ENCODE measurements around the gene CAMKK1. TPM values are rescaled to one million over a fixed set of nuclear protein-coding genes. Genes with fewer than 3 reads are reported as not detected.

CAMKK1 gene
- total RNA-seq, 1 donor from 2014 or later: 4.5 TPM

DNA sequence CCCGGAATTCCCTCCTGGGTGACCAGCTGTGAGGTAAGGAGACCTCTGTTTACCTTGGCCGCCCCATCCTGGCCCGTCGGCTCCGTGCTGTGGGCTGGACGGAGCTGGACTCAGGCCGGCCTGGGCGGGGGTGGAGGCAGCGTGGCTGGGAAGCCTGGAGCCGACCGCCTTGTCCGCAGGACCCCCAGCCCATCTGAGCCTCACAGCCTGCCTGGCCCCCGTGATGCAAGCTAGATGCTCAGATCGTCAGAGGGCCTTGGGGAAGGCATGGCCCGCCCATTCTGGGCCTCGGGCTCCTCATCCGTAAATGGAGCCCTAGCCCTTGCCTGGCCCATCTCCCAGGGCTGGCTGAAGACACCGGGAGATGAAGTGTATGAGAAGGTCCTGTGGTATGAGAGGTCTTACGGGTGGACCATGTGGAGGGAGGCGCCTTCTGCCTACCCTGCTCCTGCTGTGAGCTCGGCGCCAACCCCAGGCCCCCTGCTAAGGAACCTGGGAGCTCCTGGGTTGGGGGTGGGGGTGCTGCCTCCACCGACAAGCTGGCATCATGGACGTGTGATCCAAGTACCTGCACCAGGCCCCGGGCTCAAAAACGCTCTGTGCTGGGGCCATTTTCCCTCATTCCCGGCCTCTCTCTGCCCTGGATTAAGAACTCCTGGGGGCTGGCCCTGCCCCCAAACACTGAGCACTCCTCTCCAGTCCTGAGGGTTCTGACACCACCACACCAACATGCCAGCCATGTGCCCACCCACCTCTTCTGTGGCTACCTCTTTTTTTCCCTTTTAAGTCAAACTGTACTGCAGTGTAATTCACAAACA is 28.9 kb upstream of the CAMKK1 start:
- no peak overlapping the region for H3K4me3 Mint-ChIP-seq
- no peaks in the 10 kb centered on the region for H3K9me3 Mint-ChIP-seq
- peaks cover 15% of the 10 kb centered on the region for H3K4me1 Mint-ChIP-seq
- no peaks in the 10 kb centered on the region for H3K36me3 Mint-ChIP-seq (ENCODE audit: low read depth)
- TF ChIP-seq, protein P1, sequence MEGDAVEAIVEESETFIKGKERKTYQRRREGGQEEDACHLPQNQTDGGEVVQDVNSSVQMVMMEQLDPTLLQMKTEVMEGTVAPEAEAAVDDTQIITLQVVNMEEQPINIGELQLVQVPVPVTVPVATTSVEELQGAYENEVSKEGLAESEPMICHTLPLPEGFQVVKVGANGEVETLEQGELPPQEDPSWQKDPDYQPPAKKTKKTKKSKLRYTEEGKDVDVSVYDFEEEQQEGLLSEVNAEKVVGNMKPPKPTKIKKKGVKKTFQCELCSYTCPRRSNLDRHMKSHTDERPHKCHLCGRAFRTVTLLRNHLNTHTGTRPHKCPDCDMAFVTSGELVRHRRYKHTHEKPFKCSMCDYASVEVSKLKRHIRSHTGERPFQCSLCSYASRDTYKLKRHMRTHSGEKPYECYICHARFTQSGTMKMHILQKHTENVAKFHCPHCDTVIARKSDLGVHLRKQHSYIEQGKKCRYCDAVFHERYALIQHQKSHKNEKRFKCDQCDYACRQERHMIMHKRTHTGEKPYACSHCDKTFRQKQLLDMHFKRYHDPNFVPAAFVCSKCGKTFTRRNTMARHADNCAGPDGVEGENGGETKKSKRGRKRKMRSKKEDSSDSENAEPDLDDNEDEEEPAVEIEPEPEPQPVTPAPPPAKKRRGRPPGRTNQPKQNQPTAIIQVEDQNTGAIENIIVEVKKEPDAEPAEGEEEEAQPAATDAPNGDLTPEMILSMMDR (conservative IDR thresholded peaks at IDR 0.05): no peak
- H3K27me3 Mint-ChIP-seq (ENCODE audit: low read depth): no peaks in the 10 kb centered on the region
- H3K27ac Mint-ChIP-seq (ENCODE audit: unreplicated experiment): no peak overlapping the region
- DNase-seq (ENCODE audit: low read depth, low spot score): no peak

DNA sequence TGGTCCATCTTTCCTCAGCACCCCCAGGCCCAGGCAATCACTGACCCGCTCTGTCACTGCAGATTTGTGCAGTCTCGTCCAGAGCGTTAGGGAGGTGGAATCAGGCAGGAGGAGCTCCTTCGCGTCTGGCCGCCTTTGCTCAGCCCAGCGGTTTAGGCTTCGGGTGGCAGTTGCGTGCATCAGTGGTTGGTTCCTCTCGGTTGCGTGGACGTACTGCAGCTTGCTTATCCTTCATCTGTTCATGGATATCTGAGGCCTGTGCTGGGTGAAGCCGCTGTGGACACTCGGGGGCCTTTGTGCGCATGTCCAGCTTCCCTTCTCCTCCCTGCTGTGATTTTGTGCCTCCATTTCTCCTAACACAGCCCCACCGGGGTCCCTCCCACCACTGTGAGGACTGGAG is 28.2 kb upstream of the CAMKK1 start:
- Mint-ChIP-seq H3K9me3 (no peaks in the 10 kb centered on the region), H3K36me3 (ENCODE audit: low read depth) (no peaks in the 10 kb centered on the region), H3K27ac (ENCODE audit: unreplicated experiment) (no peak overlapping the region), H3K27me3 (ENCODE audit: low read depth) (no peaks in the 10 kb centered on the region), H3K4me3 (no peak overlapping the region), H3K4me1 (peaks cover 15% of the 10 kb centered on the region)
- TF ChIP-seq, protein P1 (conservative IDR thresholded peaks at IDR 0.05): no peak
- DNase-seq (ENCODE audit: low read depth, low spot score): no peak

DNA sequence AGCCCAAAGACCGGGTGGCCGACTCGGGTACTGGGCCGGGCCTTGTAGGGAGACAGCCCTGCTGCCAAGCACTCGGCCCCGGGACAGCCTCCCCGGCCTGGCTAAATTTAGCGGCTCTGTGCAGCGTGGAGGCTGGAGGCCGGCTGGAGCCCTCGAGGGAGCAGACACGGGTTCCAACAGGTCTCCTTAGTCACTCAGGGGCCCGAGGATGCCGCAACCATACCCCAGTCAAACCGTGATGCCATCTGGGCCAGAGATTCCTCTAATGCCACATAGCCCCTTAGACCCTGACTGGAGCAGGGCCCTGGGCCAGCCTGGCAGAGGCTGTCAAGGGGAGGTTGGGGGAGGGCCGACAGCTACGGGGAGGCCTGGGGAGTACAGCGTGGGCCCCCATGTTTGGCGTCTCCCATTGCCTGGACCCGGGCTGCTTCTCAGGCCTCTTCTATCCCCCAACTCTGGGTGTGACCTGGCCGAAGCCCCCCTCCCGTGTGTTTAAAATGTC is 26.3 kb upstream of the CAMKK1 start:
- H3K36me3 Mint-ChIP-seq (ENCODE audit: low read depth): no peaks in the 10 kb centered on the region
- H3K27ac Mint-ChIP-seq (ENCODE audit: unreplicated experiment): no peak overlapping the region
- no peaks in the 10 kb centered on the region for H3K9me3 Mint-ChIP-seq
- no peaks in the 10 kb centered on the region for H3K27me3 Mint-ChIP-seq (ENCODE audit: low read depth)
- TF ChIP-seq, protein P1 (conservative IDR thresholded peaks at IDR 0.05): no peak
- H3K4me3 Mint-ChIP-seq: no peak overlapping the region
- no peak for DNase-seq (ENCODE audit: low read depth, low spot score)
- H3K4me1 Mint-ChIP-seq: peaks cover 3% of the 10 kb centered on the region

DNA sequence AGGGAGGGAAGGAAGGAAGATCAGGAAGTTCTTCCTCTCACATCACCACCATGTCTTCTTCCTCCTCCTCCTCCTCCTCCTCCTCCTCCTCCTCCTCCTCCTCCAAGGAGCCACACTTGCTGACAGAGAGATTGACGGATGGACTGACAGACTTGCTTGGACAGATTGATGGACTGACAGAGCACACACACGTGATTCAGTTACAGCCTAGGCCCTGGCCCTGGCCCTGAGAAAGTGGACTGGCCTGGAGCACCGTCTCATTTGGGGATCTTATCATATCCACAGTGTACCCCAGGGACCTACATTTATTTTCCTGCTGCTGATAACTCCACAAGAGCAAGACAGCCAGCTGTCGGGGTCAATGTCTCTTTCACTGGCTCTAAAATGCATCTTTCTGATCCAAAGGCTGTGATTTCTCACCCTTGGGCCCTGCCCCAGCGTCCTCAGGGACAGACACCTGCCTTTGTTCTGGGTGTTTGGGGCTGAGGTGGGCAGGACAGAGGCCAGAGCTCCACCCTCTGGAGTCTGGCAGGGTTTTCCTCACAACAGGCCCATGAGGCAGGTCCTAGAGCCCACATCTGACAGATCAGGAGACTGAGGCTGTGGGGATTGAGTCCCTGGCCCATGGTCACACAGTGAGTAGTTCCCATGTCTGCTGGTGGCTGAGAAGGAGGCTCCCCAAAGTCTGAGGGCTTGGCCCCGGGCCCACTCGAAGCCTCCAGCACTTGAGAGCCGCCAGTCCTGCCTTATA is 25.7 kb upstream of the CAMKK1 start:
- Mint-ChIP-seq H3K4me1 (no peaks in the 10 kb centered on the region), H3K36me3 (ENCODE audit: low read depth) (no peaks in the 10 kb centered on the region), H3K4me3 (no peak overlapping the region), H3K27ac (ENCODE audit: unreplicated experiment) (peak overlapping the region; percentile 57), H3K27me3 (ENCODE audit: low read depth) (no peaks in the 10 kb centered on the region), H3K9me3 (no peaks in the 10 kb centered on the region)
- DNase-seq (ENCODE audit: low read depth, low spot score): no peak
- TF ChIP-seq, protein P1 (conservative IDR thresholded peaks at IDR 0.05): no peak

DNA sequence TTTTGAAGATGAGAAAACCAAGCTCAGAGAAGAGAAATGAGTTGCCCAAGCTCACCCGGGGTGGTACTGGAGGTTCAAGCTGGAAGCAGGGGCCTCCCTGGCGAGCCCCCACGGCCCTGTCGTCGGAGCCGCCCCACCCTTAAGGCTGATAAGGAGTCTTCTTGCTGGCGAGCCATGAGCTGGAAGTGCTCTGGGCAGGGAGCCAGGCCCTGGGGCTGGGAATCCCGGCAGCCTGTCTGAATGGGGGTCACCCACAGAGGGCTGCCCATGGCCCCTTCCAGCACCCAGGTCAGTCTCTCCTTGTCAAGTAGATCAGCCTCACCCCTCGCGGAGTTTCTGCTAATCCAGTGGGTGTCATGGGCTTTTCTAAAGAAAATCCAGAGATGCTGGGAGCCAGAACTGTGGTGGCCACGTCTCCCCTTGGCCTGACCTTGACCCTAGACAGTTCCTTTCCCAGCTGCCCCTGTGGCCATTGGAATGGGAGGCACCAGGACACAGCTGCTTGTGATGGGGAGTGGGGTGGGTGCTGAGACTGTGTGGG is 24.6 kb upstream of the CAMKK1 start:
- H3K27me3 Mint-ChIP-seq (ENCODE audit: low read depth): no peaks in the 10 kb centered on the region
- DNase-seq (ENCODE audit: low read depth, low spot score): no peak
- H3K4me3 Mint-ChIP-seq: no peak overlapping the region
- H3K27ac Mint-ChIP-seq (ENCODE audit: unreplicated experiment): no peak overlapping the region
- no peaks in the 10 kb centered on the region for H3K36me3 Mint-ChIP-seq (ENCODE audit: low read depth)
- TF ChIP-seq, protein P1 (conservative IDR thresholded peaks at IDR 0.05): no peak
- H3K9me3 Mint-ChIP-seq: no peaks in the 10 kb centered on the region
- no peaks in the 10 kb centered on the region for H3K4me1 Mint-ChIP-seq
